Right forelimb (tissue), 1 donor: ENCODE measurements around the gene PDCD7.
"Not testable (repeated sequence)": the region's sequence is repeated elsewhere in the genome, so short reads cannot be mapped to it uniquely, and the experiment has no call there.

Experiments used
- DNase-seq: peaks from one replicate; pipeline ENCODE4 v3.0.0-alpha.2; 2018

PDCD7 gene, protein sequence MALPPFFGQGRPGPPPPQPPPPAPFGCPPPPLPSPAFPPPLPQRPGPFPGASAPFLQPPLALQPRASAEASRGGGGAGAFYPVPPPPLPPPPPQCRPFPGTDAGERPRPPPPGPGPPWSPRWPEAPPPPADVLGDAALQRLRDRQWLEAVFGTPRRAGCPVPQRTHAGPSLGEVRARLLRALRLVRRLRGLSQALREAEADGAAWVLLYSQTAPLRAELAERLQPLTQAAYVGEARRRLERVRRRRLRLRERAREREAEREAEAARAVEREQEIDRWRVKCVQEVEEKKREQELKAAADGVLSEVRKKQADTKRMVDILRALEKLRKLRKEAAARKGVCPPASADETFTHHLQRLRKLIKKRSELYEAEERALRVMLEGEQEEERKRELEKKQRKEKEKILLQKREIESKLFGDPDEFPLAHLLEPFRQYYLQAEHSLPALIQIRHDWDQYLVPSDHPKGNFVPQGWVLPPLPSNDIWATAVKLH

DNA sequence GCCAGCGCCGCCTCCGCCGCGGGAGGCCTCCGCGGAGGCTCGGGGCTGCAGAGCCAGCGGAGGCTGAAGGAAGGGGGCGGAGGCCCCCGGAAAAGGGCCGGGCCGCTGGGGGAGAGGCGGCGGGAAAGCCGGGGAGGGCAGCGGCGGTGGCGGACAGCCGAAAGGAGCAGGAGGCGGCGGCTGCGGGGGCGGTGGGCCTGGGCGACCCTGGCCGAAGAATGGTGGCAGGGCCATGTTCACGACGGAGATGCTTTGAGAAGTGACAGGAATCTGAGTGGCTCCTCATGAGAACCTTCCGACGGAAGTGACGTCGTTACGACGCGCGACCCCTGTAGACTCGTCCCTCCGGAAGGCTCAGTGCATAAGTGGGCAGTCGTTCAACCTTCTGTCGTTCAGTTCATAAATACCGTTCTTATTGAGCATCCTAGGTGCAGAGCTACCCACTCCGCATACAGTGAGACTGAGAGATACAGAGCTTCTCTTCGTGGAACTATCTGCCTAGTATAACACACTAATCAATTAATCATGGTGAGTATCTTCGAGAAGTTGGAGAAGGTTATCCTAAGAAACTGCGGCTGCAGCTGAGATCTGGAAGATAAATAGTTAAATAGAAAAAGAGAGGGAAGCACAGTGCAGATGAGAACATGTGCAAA lies at the start of gene PDCD7:
TSS of gene PDCD7 (minus strand) at position 261 of the 653 bp plus-strand sequence. CDS start at position 234, 27 bp downstream.
- DNase-seq: peak; percentile 92

DNA sequence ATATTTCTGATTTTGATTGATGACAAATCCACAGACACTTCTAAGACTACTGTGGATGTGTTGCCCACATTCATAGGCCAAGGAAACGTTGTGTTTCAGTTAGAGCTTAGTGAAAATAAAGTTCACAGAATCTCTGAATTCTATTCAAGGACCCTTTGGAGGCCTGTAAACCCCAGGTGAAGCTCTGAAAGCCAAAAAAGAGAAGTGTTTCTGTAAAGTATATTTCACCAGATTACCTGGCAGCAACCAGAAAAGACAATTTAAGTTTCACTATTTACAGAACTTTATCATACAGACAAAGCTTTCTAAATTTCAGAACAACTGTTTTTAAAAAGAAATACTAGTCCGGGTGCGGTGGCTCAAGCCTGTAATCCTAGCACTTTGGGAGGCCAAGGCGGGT lies 48.9 kb upstream of the PDCD7 start:
- DNase-seq: no peak

DNA sequence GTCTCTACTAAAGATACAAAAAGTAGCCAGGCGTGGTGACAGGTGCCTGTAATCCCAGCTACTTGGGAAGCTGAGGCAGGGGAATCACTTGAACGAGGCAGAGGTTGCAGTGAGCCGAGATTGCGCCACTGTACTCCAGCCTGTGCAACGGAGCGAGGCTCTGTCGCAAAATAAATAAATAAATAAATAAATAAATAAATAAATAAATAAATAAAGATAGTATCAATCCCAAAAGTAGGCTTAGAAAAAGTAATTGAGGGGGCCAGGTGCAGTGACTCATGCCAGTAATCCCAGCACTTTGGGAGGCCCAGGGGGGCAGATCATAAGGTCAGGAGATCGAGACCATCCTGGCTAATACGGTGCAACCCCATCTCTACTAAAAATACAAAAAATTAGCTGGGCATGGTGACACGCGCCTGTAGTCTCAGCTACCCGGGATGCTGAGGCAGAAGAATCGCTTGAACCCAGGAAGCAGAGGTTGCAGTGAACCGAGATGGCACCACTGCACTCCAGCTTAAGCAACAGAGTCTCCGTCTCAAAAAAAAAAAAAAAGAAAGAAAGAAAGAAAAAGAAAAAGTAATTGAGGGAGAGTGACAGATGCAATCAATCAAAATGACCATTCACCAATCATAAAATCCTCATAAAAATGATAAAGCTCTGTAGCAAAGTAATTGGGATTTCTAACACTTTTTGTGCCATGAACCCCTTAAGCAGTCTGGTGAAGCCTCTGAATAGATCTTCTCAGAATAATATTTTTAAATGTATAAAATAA lies 48.2 kb upstream of the PDCD7 start:
- DNase-seq: not testable (repeated sequence)

DNA sequence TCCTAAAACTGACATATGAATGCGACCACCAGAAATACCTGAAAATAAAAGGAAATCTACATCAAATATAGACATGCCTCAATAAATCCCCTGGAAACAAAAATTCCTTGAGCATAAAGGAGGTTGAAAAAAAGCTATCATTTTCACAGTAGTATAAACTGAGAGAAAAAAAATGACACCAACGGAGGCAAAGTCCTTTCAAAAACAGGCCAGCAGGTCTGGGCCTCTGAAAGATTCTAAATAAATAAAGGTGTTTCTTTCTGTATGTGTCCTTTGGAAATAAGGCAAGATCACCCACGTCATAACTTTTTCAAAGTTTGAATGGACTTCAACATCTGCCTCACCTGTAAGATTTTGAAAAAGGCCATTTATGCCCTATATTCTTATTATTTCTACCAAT lies 46.6 kb upstream of the PDCD7 start:
- no peak for DNase-seq

DNA sequence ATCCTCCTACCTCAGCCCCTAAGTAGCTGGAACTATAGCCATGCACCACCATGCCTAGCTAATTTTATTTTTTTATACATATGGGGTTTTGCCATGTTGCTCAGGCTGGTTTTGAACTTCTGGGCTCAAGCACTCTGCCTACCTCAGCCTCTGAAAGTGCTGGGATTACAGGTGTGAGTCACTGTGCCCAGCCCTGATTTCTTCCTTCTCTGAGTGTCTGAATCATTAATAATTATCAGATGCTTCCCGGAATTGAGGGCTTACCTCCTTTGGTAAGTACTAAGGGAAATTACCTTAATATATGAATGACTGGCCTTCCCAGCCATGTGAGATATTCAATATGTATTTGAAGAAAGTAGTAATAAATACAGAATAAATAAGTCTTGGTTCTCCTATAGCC lies 44.3 kb upstream of the PDCD7 start:
- no peak for DNase-seq

DNA sequence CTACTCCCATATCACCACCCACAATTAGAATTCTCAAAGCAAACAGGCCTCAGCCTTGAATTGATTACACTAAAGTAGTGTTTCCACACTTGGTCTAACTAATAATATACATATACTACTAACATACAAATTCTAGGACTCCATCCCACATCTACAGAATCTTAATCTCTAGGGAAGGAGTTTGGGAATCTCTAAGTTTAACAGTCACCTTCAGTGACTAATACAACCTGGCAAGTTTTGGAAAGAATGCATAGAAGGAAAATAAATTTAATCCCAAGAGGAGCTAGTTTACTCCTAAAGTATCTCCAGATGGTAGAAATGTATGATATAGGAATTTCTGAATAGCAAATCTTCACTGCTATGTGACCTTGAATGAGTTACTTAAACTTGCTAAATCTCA lies 42.4 kb upstream of the PDCD7 start:
- no peak for DNase-seq

DNA sequence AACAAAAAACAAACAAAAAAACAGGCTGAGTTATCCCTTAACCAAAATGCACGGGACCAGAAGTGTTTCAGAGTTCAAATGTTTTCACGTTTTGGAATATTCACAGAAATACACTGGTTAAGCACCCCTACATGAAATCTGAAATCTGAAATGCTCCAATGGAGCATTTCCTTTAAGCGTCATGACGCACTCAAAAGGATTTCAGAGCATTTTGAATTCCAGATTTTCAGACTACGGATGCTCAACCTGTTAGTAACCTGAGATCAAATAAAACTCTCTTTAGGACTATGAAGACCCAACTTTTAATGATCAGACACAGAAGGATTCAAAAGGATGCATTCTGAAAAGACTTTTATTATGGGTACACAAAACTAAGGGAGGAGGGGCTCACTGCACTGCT lies 41.9 kb upstream of the PDCD7 start:
- DNase-seq: no peak

DNA sequence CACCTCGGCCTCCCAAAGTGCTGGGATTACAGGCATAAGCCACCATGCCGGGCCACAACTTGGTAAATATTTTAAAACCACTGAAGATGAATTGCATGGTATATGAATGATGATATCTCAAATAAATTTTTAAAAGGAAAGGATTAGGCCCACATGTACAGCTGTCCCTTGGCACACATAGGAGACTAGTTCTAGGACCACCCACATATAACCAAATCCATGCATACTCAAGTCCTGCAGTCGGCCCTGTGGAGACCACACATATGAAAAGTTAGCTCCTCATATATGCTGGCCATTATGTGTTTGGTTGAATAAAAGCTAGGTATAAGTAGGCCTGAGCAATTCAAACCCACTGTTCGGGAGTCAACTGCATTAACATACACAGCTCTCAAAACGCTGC lies 40.9 kb upstream of the PDCD7 start:
- no peak for DNase-seq

DNA sequence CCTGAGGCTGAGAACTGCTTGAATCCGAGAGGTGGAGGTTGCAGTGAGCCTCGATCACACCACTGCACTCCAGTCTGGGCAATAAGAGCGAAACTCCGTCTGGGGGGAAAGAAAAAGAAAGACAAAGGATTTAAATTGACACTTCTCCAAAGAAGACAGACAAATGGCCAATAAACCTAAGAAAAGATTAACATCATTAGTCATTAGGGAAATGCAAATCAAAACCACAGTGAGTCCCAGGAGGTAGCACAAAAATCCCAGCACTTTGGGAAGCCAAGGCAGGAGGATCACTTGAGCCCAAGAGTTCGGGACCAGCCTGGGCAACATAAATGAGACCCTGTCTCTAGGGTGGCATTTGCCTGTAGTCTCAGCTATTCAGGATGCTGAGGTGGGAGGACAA lies 38.9 kb upstream of the PDCD7 start:
- DNase-seq: no peak

DNA sequence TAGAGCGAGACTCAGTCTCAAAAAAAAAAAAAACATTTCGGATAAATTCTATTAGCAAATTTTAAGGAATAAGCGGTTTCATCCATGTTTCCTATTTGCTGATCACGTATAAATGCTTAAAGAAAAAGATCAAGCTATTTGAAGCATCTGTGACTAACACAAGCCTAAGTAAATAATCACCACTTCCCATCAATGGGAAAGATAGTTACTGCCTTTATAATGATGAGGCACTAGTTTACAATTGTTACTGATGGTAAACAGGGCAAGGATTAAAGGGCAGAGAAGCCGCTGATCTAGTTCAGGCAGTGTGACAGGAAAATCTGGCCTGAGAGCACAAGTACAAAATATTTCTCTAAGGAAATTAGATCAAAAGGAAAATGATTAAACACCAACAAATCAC lies 37.8 kb upstream of the PDCD7 start:
- no peak for DNase-seq

DNA sequence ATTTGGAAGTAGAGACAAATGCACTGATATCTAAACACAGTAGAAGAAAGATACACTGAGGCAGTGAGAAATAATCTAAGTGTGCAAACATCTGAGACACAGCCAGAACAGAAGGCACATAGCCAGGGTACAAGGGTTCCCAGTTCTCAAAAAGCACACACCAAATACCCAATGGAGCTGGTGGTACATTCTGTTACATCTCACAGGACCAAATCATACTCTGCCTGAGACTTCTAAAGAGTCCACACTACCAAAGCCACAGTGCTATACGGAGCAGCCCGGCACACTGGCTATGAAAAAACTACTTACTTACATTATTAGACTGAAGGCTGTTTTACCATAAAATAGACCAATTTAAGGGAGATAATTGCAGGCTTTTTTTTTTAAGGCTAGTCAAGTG lies 32.3 kb upstream of the PDCD7 start:
- no peak for DNase-seq

DNA sequence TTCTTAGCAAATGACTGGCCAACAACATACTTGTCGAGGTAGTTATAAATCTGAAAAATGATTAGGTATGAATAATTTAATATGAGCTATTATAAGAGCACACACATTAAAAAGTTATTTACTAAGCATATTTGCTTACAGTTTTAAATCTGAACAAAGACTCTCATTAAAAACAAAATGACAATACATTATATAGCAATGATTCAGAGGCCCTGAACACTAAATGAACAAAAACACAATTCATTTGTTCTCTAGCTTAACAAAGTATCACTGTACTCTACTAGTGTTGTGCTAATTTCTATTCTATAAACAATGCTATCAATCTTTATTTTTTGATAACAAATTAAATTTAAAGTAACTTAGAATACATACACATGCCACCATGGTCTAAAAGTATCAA lies 30.5 kb upstream of the PDCD7 start:
- no peak for DNase-seq

DNA sequence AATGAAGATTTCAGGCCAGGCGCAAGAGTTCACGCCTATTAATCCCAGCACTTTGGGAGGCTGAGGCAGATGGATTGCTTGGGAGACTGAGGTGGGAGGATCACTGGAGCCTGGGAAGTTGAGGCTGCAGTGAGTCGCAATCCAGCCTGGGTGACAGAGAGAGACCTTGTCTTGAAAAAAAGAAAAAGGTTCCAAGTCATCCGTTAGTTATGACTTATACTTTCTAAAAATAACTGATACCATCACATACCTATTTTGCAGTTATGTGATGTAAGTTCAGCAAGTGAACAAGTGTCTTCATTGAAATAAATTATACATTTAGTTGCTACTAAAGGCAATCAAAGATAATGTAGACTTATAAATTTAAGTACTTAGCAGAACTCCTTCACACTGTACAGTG lies 29.4 kb upstream of the PDCD7 start:
- no peak for DNase-seq

DNA sequence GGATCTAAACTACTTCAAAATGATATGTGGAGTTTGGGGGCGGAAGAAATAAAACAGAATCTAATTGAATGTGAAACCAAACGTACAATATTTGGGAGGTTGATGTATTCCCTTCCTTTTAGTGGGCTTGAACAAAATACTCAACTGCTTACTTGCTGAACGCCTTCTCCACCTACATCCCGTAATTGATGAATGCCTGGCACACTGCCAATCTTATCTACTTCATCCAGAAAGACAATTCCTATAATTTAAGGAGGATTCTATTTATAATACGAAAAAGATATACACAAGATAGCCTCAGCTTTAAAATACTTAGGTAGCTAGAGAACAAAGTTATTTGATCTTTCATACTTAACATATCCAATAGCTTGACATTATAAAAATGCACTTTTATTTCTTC lies 23.1 kb upstream of the PDCD7 start:
- DNase-seq: no peak

DNA sequence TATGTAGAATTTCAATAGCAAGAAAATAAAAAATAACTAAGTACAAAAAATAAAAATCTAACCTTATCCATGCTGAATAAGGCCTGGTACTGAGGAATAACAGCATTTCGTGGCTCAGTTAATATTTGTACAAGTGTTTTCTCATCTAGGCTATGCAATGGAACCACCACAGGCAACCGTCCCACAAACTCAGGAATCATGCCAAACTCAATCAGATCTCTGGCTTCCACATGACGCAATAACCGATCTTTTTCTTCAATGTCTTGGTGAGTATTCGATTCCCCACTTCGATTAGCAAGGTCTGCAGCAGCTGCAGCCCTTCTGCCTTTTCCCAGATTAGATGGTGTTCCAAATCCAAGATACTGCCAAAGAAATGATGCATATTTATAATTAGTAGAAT lies 21.1 kb upstream of the PDCD7 start:
- no peak for DNase-seq

DNA sequence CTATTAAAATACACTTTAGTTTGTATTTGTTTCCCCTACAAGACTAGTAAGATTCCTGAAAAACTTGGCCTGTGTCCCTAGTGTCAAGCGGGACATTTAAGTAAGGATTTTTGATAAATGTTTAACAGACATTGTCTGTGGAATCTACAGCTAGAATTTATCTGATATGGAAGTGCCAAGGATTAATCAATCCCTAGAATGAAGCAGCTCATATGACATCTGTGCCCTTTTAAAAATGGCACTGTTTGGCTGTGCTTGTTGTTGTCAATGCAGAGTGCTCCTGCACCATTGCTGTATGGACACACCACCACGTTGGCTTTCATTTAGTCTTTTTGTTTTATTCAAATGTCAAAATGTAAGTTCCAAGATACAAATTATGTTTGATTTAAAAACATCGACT lies 14.3 kb upstream of the PDCD7 start:
- no peak for DNase-seq

DNA sequence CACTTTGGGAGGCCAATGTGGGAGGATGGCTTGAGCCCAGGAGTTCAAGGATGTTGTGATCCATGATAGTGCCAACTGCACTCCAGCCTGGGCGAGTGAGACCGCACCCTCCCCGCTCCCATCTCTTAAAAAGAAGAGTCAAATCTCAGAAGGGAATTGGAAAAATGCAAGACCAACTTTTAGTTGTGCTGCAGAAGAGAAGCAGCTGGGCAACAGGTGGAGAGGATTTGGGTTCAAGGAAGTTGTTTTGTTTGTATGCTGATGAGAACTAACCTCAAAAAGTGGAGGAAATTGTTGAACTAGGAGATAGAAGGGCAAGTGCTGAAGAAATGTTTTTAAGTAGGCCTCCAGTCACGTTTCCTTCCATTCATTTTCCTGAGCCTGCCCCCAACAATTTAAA lies 12.8 kb upstream of the PDCD7 start:
- DNase-seq: no peak

DNA sequence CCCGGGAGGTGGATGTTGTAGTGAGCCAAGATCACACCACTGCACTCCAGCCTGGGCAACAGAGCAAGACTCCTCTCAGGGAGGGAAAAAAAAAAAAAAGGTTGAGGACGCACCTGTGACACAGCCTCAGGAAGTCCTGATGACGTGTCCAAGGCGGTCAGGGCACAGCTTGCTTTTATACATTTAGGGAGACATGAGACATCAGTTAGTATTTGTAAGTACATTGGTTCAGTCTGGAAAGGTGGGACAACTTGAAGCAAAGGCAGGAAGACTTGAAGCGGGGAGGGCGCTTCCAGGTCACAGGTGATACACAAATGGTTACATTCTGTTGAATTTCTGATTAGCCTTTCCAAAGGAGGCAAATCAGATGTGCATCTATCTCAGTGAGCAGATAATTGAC lies 5.0 kb upstream of the PDCD7 start:
- not testable (repeated sequence) for DNase-seq

DNA sequence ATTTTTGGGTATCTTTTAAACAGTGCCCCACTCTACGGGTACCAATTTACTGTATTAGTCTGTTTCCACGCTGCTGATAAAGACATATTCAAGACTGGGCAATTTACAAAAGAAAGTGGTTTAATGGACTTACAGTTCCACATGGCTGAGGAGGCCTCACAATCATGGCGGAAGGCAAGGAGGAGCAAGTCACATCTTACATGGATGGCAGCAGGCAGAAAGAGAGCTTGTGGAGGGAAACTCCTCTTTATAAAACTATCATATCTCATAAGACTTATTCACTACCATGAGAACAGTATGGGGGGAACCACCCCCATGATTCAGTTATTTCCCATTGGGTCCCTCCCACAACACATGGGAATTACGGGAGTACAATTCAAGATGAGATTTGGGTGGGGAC lies 4.3 kb upstream of the PDCD7 start:
- DNase-seq: not testable (repeated sequence)

DNA sequence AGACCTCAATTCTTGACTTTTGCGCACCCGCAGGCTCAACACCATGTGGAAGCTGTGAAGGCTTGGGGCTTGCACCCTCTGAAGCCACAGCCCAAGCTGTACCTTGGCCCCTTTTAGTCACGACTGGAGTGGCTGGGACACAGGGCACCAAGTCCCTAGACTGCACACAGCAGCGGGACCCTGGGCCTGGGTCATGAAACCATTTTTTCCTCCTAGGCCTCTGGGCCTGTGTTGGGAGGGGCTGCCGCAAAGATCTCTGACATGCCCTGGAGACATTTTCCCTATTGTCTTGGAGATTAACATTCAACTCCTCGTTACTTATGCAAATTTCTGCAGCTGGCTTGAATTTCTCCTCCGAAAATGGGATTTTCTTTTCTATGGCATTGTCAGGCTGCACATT lies 3.5 kb upstream of the PDCD7 start:
- DNase-seq: not testable (repeated sequence)

DNA sequence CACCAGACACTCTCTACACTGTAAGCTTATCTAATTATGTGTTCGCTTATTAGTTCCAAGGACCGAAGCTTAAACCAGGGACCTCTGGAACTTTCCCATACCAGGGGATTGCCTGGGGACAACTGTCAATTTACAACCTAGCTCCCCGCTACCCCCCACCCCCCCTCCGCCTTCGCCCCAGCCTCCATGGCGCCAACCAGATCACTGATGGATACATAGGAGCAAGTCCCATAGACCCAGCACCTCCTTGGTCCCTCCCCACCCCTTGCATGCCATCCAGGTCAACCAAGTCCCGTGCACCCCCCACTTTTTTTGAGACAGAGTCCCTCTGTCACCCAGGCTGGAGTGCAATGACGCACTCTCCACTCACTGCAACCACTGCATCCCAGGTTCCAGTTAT lies 930 bp upstream of the PDCD7 start:
- DNase-seq: no peak

DNA sequence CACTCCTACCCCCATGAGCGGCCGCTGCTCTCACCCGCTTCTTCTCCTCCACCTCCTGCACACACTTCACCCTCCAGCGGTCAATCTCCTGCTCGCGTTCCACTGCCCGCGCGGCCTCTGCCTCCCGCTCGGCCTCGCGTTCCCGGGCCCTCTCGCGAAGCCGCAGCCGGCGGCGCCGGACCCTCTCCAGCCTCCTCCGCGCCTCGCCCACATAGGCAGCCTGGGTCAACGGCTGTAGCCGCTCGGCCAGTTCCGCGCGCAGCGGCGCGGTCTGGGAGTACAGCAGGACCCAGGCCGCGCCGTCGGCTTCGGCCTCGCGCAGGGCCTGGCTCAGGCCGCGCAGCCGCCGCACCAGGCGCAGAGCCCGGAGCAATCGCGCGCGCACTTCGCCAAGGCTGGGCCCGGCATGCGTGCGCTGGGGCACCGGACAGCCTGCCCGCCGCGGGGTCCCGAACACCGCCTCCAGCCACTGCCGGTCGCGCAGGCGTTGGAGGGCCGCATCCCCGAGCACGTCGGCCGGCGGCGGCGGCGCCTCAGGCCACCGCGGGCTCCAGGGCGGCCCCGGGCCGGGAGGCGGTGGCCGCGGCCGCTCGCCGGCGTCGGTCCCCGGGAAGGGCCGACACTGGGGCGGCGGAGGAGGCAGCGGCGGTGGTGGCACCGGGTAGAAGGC lies 595 bp downstream of the PDCD7 start:
- DNase-seq: peak; percentile 65

DNA sequence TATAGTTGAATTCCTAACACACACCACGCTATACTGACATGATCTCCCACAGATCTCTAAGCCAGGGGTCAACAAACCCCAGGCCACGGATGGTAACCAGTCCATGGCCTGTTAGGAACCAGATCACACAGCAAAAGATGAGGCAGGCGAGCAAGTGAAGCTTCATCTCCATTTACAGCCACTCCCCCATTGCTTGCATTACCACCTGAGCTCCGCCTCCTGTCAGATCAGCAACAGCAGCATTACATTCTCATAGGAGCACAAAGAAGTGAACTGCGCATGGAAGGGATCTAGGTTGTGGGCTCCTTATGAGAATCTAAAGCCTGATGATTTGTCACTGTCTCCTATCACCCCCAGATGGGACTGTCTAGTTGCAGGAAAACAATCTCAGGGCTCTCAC lies 2.7 kb downstream of the PDCD7 start:
- DNase-seq: no peak
